Stimulated activated CD4-positive, alpha-beta T cell treated with anti-CD3 and anti-CD28 coated beads, Interleukin-1b, Interleukin-23, amount 100 ng/mL, for 4 hours (primary cell): Measurements from ENCODE around the gene RWDD3.

ENCODE experiments used
- DNase-seq, 2 donors: peaks; one replicate each; pipeline ENCODE4 v3.0.0-alpha.2; 2020; ENCODE audit warnings: low read depth in 2 of 2

Gene RWDD3

GRCh38 chr1:95282518-95282895 lies 48.5 kb downstream of the RWDD3 start:
- DNase-seq, result no peak

- DNase-seq, result no peak
These were observed 50.4 kb downstream of the RWDD3 start for GRCh38 chr1:95284420-95284819.

- DNase-seq, result no peak
These were observed 52.5 kb downstream of the RWDD3 start for GRCh38 chr1:95286479-95286878.

- no peak for DNase-seq
These were observed 53.1 kb downstream of the RWDD3 start for GRCh38 chr1:95287081-95287480.

GRCh38 chr1:95287825-95288224 lies 53.8 kb downstream of the RWDD3 start:
- DNase-seq, result no peak
